Raji (cell line): ENCODE results near the gene EPB42.

Source experiments
- POLR2A ChIP-seq: IDR thresholded peaks from 2 replicates; pipeline ENCODE4 v1.6.1; 2011; ENCODE audit warnings: low read depth, low read length, control low read depth; ENCODE audit not compliant: insufficient read depth

Gene EPB42

DNA sequence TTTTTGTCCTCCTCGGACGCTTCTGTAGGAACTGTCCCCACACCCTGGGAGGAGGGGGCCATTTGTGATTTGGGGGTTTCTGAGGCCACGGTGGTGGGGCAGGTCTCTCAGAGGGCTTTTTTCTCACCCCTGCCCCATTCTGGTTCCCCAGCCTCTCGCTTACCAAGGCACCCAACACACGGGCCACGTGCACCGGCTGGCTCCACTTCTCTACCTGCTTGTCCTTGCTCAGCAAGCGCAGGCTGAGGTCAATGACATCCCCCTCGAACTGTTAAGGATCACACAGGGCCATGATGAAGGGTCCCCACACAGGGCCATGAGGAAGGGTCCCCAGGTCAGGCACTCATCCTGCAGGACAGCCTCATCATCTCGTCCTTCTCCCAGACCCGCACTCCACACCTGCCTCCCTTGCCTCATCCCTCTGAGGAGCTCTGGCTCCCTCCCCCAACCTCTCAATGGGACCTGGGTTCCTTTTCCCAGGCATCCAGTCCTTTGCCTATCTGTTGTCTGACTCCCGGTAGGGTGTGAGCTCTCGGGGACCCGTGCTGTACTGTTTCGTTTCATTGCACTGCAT is 10.6 kb downstream of the EPB42 start:
- TF ChIP-seq POLR2A: no peak

DNA sequence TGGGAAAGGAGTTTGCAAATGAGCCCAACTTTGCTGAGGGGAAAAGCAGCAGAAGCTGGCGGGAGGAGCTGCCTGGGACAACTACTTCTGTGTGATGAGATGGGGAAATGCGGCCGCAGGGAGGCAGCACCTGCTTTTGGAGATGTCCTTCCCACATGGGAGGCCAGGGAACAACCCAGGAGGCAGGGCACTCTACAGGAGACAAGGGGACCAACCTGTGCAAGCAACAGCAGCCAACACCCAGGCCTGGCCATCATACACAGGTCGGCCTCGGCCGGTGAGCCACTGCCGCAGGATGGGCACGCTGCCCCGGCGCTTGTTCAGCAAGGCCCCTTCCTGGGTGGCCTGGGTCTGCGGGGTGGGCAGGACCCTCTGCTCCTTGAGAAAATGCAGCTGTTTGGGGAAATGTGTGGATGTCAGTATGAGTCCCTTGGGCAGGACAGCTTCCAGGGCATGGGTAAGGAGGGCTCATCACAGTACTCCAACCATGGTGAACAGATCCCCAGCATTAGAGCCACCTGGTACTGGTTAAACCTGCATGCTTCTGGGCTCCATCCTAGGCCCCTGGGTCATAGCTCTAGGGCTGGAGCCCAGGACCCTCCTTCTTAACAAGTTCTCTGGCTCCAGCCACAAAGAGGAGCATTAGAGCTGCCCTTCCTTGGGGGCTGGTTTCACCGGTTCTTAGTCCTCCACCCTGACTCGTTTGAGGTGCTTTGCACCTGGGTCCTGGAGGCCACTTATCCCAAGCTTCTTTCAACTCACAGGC is 11.6 kb downstream of the EPB42 start:
- no peak for TF ChIP-seq POLR2A

DNA sequence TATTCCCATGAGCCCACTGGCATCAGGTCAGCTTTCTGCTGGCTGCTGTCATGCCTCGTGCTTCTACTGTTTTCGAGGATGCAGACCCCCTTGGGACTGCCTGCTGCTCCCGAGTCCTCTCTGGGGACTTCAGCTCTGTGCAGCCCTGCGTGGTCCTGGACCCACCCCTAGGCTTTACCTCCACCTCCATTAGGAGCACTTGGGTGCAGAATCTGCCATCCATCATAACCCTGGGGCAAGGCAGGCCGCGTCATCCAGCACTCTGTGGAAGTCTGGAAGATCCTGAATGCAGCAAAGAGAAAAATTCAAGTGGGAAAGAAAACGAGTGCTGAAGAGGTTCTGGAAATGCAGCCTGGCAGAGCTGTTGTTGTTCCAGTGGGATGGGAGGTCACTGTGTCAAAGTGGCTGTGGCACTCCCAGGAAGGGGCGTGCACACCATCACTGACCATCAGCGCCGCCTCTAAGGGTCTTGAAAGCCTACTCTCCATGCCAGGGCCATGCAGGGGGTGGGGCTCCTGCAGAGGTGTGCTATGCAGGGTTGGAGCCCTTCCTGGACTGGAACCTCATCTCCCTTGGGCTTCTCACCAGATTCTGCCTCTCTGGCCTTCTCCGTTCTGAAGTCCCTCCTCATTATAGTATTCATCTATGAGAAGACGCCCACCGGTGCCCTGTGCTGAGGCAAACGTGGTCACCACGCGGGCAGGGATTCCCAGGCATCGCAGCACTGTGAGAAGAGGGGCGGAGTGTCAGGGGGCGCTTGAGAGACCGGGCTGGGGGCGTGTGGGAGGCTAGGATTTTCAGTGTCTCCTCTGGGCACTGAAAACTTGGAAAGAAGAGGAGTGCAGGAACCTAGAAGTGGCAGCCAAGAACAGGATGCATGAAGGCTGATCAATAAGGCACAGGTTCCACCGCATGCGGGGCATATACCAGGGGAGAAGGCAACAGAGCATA is 12.5 kb downstream of the EPB42 start:
- TF ChIP-seq POLR2A: no peak

DNA sequence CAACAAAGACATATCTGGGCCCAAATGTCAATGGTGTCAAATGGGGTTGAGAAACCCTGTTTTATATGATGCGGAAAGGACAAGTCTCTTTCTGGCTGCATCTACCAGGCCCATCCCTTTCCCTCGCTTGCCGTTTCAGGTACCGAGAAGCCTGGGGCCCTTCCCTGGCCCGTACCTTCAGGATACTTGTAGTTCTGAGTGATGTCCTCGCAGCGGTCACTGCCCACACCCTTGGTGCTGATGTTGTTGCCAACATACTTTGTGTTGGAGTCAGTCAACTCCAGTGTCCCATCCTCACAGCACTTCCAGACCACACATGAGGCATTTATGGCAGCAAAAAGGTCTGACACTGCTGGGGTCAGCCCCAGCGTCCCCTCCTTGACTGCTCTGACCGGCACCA is 13.8 kb downstream of the EPB42 start:
- no peak for TF ChIP-seq POLR2A

DNA sequence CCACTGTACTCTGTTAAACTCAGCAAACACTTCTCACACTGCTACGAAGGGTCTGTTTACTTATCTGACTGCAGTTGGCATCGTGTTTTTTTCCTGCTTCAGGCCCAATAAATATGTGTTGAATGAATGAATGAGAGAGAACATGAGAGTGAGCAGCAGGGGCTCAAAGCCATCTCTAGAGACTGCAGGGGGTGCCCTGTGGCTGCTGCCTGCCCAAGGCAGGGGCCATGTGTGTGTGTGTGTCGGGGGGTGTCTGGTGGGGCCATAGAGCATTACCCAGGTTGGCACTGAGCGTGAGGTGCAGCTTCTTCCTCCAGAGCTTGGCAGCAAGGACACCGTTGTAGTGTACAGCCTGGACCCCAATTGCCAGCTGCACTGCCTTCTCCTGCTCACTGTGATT is 14.8 kb downstream of the EPB42 start:
- TF ChIP-seq POLR2A: no peak

DNA sequence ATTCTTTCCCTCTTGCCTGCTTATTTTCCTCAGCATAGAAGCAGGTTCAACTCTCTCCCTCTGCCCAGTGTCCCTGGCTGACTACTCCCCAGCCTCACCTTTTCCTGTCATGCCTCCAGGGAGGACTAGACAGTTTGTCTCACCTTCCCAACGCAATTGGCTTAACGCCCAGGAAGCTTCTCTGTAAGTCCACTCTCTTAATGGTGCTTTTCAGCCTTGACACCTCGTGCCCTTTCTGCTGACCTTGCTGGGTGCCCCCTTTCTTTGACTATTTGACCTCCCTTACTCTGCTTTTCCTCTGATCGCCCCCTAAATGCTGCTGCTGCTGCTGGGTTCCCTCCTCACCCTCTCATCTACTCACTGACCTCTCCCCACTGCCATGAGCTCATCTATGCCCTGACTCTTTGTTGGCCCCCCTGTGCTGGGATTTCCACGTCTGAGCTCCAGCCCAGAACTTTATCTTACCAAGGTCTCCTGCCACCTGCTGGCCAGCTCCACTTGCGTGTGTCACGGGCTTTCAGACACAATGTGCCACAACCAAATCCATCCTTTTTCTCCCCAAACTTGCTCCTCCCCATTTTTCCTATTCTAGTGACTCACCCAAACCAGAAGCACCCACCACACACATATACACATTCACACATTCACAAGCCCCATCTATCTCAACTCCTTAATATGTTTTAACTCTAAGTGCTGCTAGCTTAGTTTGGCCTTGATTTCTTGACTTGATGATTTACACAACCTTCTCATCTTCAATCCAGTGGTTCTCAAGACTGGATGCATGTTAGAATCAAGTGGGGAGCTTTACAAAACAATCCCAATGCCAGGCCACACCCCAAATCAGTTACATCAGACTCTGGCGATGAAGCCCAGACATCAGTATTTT is 16.6 kb downstream of the EPB42 start:
- TF ChIP-seq POLR2A: no peak

DNA sequence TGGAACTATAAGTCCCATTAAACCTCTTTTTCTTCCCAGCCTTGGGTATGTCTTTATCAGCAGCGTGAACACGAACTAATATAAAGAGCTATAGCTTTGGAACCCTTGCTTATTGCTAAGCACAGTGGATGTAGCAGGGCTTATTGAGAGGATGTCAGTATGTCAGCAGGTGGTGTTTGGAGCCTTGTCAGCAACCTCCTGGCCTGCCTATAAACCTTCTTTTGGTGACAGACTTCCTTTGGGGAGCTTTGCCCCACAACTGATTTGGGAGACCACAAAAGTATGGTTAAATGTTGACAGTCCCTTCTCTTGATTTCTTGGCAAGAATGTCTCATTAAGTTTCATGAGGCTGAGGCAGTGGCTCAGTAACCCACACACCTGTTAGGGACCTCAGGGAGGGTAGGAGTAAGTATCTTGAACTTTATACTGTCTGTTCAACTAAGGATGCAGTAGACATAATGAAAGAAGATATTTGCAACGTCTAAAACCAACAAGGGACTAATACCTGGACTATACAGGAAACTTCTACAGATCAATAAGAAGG is 20.8 kb downstream of the EPB42 start:
- TF ChIP-seq POLR2A: no peak

DNA sequence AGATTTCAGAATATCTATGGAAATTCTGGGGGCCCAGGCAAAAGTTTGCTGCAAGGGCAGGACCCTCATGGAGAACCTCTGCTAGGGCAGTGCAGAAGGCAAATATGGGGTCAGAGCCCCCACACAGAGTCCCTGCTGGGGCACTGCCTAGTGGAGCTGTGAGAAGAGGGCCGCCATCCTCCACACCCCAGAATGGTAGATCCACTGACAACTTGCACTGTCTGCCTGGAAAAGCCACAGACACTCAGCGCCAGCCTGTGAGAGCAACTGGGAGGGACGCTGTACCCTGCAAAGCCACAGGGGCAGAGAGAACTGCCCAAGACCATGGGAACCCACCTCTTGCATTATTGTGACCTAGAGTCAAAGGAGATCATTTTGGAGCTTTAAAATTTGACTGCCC is 21.8 kb downstream of the EPB42 start:
- TF ChIP-seq POLR2A: no peak

DNA sequence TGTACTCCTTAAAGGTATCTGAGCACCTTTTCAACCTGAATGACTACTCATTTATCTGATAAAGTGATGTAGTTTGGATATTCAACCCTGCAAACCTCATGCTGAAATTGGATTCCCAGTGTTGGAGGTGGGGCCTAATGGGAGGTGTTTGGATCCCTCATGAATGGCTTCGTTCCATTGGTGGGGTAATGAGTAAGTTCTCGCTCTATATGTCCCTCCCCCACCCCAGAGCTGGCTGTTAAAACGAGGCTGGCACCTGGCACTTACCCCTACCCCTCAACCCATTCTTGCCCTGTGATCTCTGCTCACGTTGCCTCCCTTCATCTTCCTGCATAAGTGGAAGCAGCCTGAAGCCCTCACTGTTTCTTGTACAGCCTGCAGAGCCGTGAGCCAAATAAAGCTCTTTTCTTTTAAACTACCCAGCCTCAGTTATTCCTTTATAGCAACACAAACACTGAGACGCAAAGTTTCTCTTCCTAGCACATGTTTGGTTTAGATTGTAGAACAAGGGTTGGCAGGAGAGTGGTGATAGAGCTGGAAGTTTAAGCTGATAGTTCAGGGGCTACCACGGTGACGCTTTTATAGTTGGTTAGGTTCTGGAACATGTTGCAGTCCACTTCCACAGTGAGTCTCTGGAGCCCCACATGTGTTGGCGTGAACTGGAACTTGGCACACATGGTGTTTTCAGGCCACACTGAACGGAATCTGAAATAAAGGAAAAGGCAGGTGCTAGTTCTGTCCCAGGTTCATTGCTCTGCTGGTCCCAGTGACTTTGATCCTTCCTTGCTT is 23.9 kb downstream of the EPB42 start:
- TF ChIP-seq POLR2A: no peak

DNA sequence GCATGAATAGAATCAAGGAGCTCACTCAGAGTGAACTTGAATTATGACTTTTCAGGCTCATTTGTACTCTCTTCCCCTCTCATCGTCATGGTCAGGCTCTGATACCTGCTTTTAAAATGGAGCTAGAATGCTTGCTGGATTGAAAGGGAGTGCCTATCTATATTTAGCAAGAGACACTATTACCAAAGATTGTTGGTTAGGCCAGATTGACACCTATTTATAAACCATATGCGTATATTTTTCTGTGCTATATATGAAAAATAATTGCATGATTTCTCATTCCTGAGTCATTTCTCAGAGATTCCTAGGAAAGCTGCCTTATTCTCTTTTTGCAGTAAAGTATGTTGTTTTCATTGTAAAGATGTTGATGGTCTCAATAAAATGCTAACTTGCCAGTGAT is 26.0 kb downstream of the EPB42 start:
- no peak for TF ChIP-seq POLR2A

DNA sequence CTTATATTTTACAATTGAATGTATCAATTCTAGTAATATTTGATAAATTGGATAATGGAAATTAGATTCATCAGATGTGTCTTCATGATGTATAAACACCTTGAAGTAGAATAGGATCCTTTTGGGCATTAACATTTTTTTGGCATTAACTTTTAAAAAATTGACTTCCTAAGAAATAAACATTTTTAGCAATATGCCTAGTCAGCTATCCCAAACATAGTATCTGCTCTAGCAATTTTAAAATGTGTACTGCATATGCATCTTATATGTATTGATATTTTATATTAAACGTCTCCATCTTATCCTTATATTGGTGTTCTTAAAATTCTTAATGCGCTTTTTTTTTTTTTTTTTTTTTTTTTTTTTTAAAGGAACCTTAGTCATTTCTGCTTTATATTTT is 27.1 kb downstream of the EPB42 start:
- no peak for TF ChIP-seq POLR2A

DNA sequence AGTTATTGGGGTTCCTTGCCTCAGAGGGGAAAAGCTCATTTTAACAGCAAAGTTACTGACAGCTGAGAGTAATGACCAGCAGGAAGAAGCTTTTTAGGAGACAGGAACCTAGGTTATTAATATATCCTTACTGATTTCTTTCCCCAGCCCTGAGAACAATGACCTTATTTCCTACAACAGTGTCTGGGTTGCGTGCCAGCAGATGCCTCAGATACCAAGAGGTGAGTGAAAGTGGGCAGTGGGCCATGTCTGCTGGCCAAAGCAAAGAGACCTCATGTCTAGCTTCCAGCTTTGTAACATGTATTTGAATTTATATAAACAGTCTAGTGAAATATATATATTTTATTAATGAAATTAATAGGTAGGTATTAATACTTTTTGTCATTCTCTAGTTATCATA is 30.6 kb downstream of the EPB42 start:
- TF ChIP-seq POLR2A: no peak

DNA sequence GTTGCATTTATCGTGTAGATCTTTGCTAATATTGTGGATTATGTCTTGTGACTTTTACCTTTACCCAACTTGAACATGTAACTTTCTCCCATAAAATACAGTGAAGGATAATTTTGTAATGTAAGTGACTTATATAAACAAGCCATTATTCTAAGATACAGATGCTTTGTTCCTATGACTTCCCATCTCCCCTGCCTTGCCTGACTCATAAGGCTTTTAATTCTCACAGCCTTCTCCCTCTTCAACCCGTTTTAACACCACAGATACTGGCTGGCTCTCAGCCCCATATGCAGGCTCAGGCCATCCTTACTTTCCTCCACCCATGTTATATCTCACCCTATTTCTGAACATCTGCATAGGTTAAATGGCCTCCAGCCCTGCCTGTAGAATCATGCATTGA is 31.5 kb downstream of the EPB42 start:
- TF ChIP-seq POLR2A: no peak

DNA sequence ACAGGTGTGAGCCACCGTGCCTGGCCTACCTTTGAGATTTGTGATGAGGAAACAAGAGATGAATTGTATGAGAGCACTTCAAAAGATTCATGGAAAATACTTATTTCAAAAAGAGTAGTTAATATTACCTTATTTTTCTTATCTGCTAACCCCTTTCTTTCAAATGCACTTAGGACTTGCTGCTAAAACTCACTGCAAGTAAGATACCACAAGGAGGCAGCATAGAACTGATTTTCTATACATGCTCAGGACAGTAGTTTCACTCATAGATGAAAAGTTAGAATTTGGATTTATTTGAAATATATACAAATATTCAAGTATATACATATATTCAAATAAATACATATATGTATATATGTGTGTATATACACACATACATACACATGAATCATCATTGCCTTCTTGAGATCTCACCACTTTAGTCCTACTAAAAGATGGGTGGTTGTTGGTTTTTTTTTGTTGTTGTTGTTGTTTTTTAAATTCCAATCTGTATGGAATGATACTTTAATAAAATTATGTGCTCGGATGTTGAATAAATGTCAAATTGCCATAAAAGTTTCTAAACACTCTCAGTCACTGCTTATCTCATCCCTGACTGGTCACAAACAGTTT is 33.2 kb downstream of the EPB42 start:
- no peak for TF ChIP-seq POLR2A

DNA sequence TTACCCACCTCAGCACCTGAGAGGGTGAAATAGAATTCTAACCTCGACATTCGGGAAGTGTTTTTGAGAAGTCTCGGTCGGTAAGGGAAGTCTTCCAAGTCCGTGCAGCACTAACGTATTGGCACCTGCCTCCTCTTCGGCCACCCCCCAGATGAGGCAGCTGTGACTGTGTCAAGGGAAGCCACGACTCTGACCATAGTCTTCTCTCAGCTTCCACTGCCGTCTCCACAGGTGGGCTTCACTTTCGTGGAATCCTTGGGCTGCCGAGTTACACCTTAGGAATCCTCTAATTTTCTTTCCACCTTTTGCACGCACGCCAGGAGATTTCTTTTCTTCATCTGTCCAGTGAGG is 34.8 kb downstream of the EPB42 start:
- TF ChIP-seq POLR2A: no peak
